WTC11 (cell line): ENCODE data around the gene GCSH. TPM values are rescaled to one million over a fixed set of nuclear protein-coding genes. Genes with fewer than 3 reads are reported as not detected.

ENCODE experiments used
- ATAC-seq: fragments of 200-7000 bp; cut with Tn5 transposase; 2 replicates; pipeline ENCODE4 v1.10.0; 2021; ENCODE audit warnings: mild to moderate bottlenecking, moderate library complexity
- CTCF ChIA-PET: fragments of 300-600 bp; sonication (Branson Sonifier 250); formaldehyde crosslinking; loops from one replicate; lab custom pipeline; 2021; ENCODE audit warnings: antibody characterized with exemption; lab: Charles Lee
- POLR2A ChIA-PET: fragments of 350-600 bp; sonication (Branson Sonifier 250); formaldehyde crosslinking; loops from one replicate; lab custom pipeline; 2021; ENCODE audit warnings: antibody characterized with exemption; lab: Charles Lee
- DNase-seq: peaks from one replicate; pipeline ENCODE4 v3.0.0; 2021; ENCODE audit warnings: low spot score
- H3K27ac Mint-ChIP-seq: 2 replicates; pipeline ENCODE4 v1.8.0; 2021; ENCODE audit warnings: mixed read lengths
- H3K27me3 Mint-ChIP-seq: 2 replicates; pipeline ENCODE4 v1.8.0; 2021; ENCODE audit warnings: low read depth, mild to moderate bottlenecking, moderate library complexity, mixed read lengths
- H3K36me3 Mint-ChIP-seq: 2 replicates; pipeline ENCODE4 v1.8.0; 2021; ENCODE audit warnings: mixed read lengths
- H3K4me1 Mint-ChIP-seq: 2 replicates; pipeline ENCODE4 v1.8.0; 2022; ENCODE audit warnings: mixed read lengths
- H3K4me3 Mint-ChIP-seq: 2 replicates; pipeline ENCODE4 v1.8.0; 2021; ENCODE audit warnings: mild to moderate bottlenecking, moderate library complexity, mixed read lengths
- H3K9me3 Mint-ChIP-seq: 2 replicates; pipeline ENCODE4 v1.8.0; 2021; ENCODE audit warnings: mixed read lengths
- ATF3 ChIP-seq: sonication (generic); formaldehyde crosslinking; conservative IDR thresholded peaks from 2 replicates; pipeline ENCODE4 v1.8.1; 2022; ENCODE audit warnings: mild to moderate bottlenecking, missing genetic modification reagents
- ATF6 ChIP-seq: sonication (generic); formaldehyde crosslinking; IDR thresholded peaks from 2 replicates; pipeline ENCODE4 v1.8.1; 2023; ENCODE audit warnings: mild to moderate bottlenecking, missing genetic modification reagents
- CREB1 ChIP-seq: sonication (generic); formaldehyde crosslinking; IDR thresholded peaks from 2 replicates; pipeline ENCODE4 v1.8.0; 2023; ENCODE audit warnings: mild to moderate bottlenecking, missing genetic modification reagents
- CTCF ChIP-seq: fragments of 200-600 bp; IDR thresholded peaks from 2 replicates; pipeline ENCODE4 v1.8.0; 2022; ENCODE audit warnings: antibody characterized with exemption
- ERG ChIP-seq: fragments of 250-450 bp; sonication (Bioruptor Pico); IDR thresholded peaks from 2 replicates; pipeline ENCODE4 v1.8.0; 2021; ENCODE audit warnings: mild to moderate bottlenecking
- ETV6 ChIP-seq: sonication (generic); formaldehyde crosslinking; IDR thresholded peaks from 2 replicates; pipeline ENCODE4 v1.8.1; 2022; ENCODE audit warnings: mild to moderate bottlenecking, missing genetic modification reagents
- FOXJ3 ChIP-seq: sonication (generic); formaldehyde crosslinking; IDR thresholded peaks from 2 replicates; pipeline ENCODE4 v1.9.0; 2021; ENCODE audit warnings: missing genetic modification reagents, mild to moderate bottlenecking, borderline replicate concordance
- FOXP1 ChIP-seq: sonication (generic); formaldehyde crosslinking; IDR thresholded peaks from 2 replicates; pipeline ENCODE4 v1.8.0; 2022; ENCODE audit warnings: missing genetic modification reagents, mild to moderate bottlenecking, moderate library complexity, borderline replicate concordance
- FOXP4 ChIP-seq: sonication (generic); formaldehyde crosslinking; IDR thresholded peaks from 2 replicates; pipeline ENCODE4 v1.8.0; 2022; ENCODE audit warnings: mild to moderate bottlenecking, missing genetic modification reagents
- NFE2L1 ChIP-seq: sonication (generic); formaldehyde crosslinking; IDR thresholded peaks from 2 replicates; pipeline ENCODE4 v1.8.1; 2023; ENCODE audit warnings: missing genetic modification reagents
- NR2C2 ChIP-seq: sonication (generic); formaldehyde crosslinking; IDR thresholded peaks from 2 replicates; pipeline ENCODE4 v1.8.0; 2022; ENCODE audit warnings: mild to moderate bottlenecking, missing genetic modification reagents
- NR3C1 ChIP-seq: sonication (generic); formaldehyde crosslinking; conservative IDR thresholded peaks from 2 replicates; pipeline ENCODE4 v1.8.1; 2023; ENCODE audit warnings: low read depth, mild to moderate bottlenecking, missing genetic modification reagents
- RELA ChIP-seq: sonication (generic); formaldehyde crosslinking; IDR thresholded peaks from 2 replicates; pipeline ENCODE4 v1.8.1; 2022; ENCODE audit warnings: missing genetic modification reagents, mild to moderate bottlenecking, borderline replicate concordance
- RORB ChIP-seq: fragments of 250-450 bp; sonication (Bioruptor Pico); IDR thresholded peaks from 2 replicates; pipeline ENCODE4 v1.9.0; 2021; ENCODE audit warnings: mild to moderate bottlenecking
- SMAD3 ChIP-seq: sonication (generic); formaldehyde crosslinking; IDR thresholded peaks from 2 replicates; pipeline ENCODE4 v1.8.0; 2022; ENCODE audit warnings: missing genetic modification reagents, mild to moderate bottlenecking, borderline replicate concordance
- SMAD4 ChIP-seq: sonication (generic); formaldehyde crosslinking; IDR thresholded peaks from 2 replicates; pipeline ENCODE4 v1.8.0; 2022; ENCODE audit warnings: mild to moderate bottlenecking, missing genetic modification reagents
- SP1 ChIP-seq: sonication (generic); formaldehyde crosslinking; conservative IDR thresholded peaks from 2 replicates; pipeline ENCODE4 v1.8.1; 2022; ENCODE audit warnings: missing genetic modification reagents
- TEAD1 ChIP-seq: sonication (generic); formaldehyde crosslinking; IDR thresholded peaks from 2 replicates; pipeline ENCODE4 v1.8.0; 2022; ENCODE audit warnings: mild to moderate bottlenecking, missing genetic modification reagents
- ZNF317 ChIP-seq: sonication (generic); formaldehyde crosslinking; IDR thresholded peaks from 2 replicates; pipeline ENCODE4 v1.8.1; 2023; ENCODE audit warnings: low read depth, mild to moderate bottlenecking, moderate library complexity, missing genetic modification reagents, borderline replicate concordance
- ZNF396 ChIP-seq: fragments of 250-450 bp; sonication (Bioruptor Pico); IDR thresholded peaks from 2 replicates; pipeline ENCODE4 v1.8.0; 2021; ENCODE audit warnings: mild to moderate bottlenecking, moderate library complexity, borderline replicate concordance
- ZNF671 ChIP-seq: fragments of 250-450 bp; sonication (Bioruptor Pico); IDR thresholded peaks from 2 replicates; pipeline ENCODE4 v1.8.0; 2021; ENCODE audit warnings: mild to moderate bottlenecking
- total RNA-seq: library from RNA; stranded (reverse); gene quantifications from 3 replicates; pipeline ENCODE4 v1.2.3, GENCODE V29; 2021
- TF ChIP-seq, protein P1 (sequence below): fragments of 250-450 bp; sonication (Bioruptor Pico); IDR thresholded peaks from 2 replicates; pipeline ENCODE4 v1.9.0; 2021; ENCODE audit warnings: mild to moderate bottlenecking, borderline replicate concordance

Gene GCSH
- total RNA-seq, 1 experiment from 2014 or later: 95.9 TPM

GRCh38 chr16:81080233-81080632, 16.0 kb downstream of the GCSH start:
- H3K36me3 Mint-ChIP-seq: peaks cover 9% of the 10 kb centered on the region
- CTCF ChIA-PET: no interaction called here
- peaks cover 7% of the 10 kb centered on the region; the same call in 1 of the 2 replicates for H3K4me1 Mint-ChIP-seq
- H3K4me3 Mint-ChIP-seq: no peak overlapping the region
- no peaks in the 10 kb centered on the region for H3K9me3 Mint-ChIP-seq
- POLR2A ChIA-PET: no interaction called here
- no peaks in the 10 kb centered on the region; the same call in 1 of the 2 replicates for H3K27me3 Mint-ChIP-seq
- no peak overlapping the region for H3K27ac Mint-ChIP-seq
- no peak for TF ChIP-seq FOXP4 (CRISPR knock-in tag)
- TF ChIP-seq ZNF317 (CRISPR knock-in tag): no peak
- no peak for TF ChIP-seq SMAD3 (CRISPR knock-in tag)
- TF ChIP-seq ETV6: no peak
- no peak for TF ChIP-seq CTCF
- no peak for TF ChIP-seq FOXP1
- DNase-seq (no peak), ATAC-seq (no peak)

- peaks cover 6% of the 10 kb centered on the region for H3K36me3 Mint-ChIP-seq
- DNase-seq (peak; percentile 99), ATAC-seq (peak; percentile 89)
- POLR2A ChIA-PET: interaction anchor here (0.6 to 1.6 kb wide), 4 partner anchors 15 to 104 kb away, joined by 3 to 7 read pairs (median 4); partner anchors contain the start of gene ATMIN
- no peak within 1 kb of the TSS for H3K4me3 Mint-ChIP-seq
- CTCF ChIA-PET: interaction anchor here (0.7 to 7.9 kb wide), 6 partner anchors 14 to 802 kb away, joined by 3 to 68 read pairs (median 4); partner anchors contain the start of gene ATMIN
- peaks cover 20% of the 10 kb centered on the region for H3K4me1 Mint-ChIP-seq
- H3K27me3 Mint-ChIP-seq: no peaks in the 10 kb centered on the region; the same call in 1 of the 2 replicates
- H3K9me3 Mint-ChIP-seq: no peaks in the 10 kb centered on the region
- peak within 1 kb of the TSS; percentile 92 for H3K27ac Mint-ChIP-seq
- TF ChIP-seq RORB (CRISPR knock-in tag) (no peak), ETV6 (peak; percentile 50; the same call in 1 of the 2 replicates), SP1 (peak; percentile 98), ATF3 (CRISPR knock-in tag) (no peak), NR2C2 (CRISPR knock-in tag) (no peak), ERG (no peak), ZNF396 (no peak), FOXP1 (peak; percentile 57; the same call in 1 of the 2 replicates), ZNF671 (CRISPR knock-in tag) (no peak), NR3C1 (no peak), RELA (CRISPR knock-in tag) (no peak), TEAD1 (CRISPR knock-in tag) (no peak), SMAD4 (CRISPR knock-in tag) (no peak), CREB1 (CRISPR knock-in tag) (no peak; the same call in 1 of the 2 replicates), FOXJ3 (CRISPR knock-in tag) (no peak), NFE2L1 (CRISPR knock-in tag) (peak; percentile 35; the same call in 1 of the 2 replicates), ATF6 (CRISPR knock-in tag) (no peak)
- TF ChIP-seq, protein P1, sequence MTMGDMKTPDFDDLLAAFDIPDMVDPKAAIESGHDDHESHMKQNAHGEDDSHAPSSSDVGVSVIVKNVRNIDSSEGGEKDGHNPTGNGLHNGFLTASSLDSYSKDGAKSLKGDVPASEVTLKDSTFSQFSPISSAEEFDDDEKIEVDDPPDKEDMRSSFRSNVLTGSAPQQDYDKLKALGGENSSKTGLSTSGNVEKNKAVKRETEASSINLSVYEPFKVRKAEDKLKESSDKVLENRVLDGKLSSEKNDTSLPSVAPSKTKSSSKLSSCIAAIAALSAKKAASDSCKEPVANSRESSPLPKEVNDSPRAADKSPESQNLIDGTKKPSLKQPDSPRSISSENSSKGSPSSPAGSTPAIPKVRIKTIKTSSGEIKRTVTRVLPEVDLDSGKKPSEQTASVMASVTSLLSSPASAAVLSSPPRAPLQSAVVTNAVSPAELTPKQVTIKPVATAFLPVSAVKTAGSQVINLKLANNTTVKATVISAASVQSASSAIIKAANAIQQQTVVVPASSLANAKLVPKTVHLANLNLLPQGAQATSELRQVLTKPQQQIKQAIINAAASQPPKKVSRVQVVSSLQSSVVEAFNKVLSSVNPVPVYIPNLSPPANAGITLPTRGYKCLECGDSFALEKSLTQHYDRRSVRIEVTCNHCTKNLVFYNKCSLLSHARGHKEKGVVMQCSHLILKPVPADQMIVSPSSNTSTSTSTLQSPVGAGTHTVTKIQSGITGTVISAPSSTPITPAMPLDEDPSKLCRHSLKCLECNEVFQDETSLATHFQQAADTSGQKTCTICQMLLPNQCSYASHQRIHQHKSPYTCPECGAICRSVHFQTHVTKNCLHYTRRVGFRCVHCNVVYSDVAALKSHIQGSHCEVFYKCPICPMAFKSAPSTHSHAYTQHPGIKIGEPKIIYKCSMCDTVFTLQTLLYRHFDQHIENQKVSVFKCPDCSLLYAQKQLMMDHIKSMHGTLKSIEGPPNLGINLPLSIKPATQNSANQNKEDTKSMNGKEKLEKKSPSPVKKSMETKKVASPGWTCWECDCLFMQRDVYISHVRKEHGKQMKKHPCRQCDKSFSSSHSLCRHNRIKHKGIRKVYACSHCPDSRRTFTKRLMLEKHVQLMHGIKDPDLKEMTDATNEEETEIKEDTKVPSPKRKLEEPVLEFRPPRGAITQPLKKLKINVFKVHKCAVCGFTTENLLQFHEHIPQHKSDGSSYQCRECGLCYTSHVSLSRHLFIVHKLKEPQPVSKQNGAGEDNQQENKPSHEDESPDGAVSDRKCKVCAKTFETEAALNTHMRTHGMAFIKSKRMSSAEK (CRISPR knock-in tag): no peak
Measured at GRCh38 chr16:81077076-81077940, 18.9 kb downstream of the GCSH start, which contains the start of gene C16orf46. Gene C16orf46, minus strand, starts transcription at chr16:81077238. Its CDS starts 13,283 bp downstream, at chr16:81063955.
